ENCODE data around the gene MLC1.

DNA sequence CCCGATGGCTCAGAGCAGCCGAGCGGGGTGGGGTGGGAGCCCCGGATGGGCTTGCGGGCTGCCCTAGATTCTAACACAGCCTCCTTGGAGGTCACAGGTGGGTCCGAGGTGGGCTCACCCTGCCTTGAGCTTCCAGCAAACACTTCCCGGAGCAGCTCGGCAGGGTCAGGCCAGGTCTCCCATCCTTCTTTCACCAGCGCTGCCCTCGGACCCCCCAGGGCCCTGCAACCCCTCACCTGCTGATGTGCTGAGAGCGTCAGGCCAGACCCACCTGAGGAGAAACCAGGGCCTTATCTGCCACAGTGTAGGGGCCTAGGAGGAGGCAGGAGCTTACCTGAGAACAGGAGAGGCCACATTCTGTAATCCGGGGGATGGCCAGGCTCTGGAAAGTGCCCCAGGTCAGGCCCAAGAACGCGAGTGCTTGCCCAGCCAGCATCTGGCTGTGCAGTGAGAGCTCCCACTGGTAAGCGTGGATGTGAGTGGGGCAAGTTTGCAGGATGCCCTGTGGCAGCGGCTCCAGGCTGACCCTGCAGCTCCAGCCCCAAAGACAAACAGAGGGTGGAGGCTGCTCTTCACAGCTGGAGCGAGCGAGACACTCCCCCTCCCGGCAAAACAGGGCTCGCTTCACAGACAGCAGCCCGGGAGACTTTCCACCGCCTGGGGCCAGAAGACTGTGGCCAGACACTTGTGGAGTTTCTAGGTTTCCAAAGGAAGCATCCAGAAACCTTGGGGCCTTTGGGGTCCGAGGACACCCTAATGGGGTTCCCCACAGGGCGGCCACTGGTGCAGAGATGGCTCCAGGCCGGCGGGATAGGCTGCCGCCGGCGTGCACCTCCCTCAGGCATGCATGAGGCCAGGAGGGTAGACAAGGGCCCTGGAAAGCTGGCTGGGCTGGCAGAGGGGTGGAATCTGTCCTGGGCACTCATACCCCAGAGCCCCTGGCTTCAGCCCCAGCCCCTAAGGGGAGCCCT lies 72.7 kb downstream of the MLC1 start, which contains the start of gene IL17REL:
- no peak for TF ChIP-seq CTCF (IDR thresholded peaks at IDR 0.05)
- TF ChIP-seq POLR2A (IDR thresholded peaks at IDR 0.05): no peak
